Eye (tissue), 1 donor: ENCODE data around the gene WIPF2.
"Not testable (repeated sequence)": the region's sequence is repeated elsewhere in the genome, so short reads cannot be mapped to it uniquely, and the experiment has no call there.

Source experiments
- DNase-seq: peaks from one replicate; pipeline ENCODE4 v3.0.0-alpha.2; 2015

WIPF2 gene

GRCh38 chr17:40299159-40299757 lies 80.2 kb downstream of the WIPF2 start:
- DNase-seq, result not testable (repeated sequence)

DNA sequence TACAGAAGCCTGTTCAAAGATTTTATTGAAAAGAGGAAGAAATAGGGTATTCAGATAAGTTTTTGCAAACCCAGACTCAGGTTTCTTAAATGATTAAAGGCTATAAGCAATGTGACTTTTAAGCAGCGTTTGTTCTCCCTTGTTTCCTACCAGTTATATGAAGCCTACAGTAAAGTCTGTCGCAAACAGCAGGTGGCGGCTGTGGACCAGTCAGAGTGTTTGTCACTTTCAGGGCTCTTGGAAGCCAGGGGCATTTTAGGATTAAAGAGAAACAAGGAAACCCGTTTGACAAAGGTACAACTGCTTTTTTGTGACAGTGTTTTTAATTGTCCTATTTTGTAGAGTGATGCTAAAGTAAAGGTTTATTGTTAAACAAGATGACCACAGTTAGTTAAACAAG lies 82.2 kb downstream of the WIPF2 start:
- peak; percentile 39 for DNase-seq

DNA sequence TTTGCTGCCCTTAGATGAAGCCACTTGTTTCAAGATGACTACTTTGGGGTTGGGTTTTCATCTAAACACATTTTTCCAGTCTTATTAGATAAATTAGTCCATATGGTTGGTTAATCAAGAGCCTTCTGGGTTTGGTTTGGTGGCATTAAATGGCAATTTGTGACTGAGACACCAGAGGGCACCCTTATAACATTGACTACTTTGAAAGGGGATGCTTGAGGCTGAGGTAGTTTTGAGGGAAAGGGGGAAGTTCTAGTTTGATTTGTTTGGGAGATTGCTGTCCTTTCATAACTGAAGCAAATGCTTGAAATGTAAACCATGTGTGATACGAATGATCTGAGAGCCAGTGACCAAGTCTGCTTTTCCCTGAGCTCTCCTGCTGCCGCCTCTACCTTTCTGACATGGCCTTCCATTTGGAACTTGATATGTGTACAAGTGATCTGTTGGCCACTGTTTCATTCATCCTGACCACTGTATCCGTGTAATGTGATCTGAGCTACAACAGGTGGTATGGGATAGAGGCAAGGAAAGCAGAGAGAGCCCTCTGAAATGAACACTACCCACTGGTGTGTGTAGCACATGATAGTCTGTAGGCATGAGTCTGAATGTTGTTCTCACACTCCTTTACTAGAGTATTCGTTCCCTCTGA lies 84.0 kb downstream of the WIPF2 start:
- DNase-seq, result peak; percentile 91

GRCh38 chr17:40303708-40304551 lies 84.8 kb downstream of the WIPF2 start:
- DNase-seq, result peak; percentile 77

DNA sequence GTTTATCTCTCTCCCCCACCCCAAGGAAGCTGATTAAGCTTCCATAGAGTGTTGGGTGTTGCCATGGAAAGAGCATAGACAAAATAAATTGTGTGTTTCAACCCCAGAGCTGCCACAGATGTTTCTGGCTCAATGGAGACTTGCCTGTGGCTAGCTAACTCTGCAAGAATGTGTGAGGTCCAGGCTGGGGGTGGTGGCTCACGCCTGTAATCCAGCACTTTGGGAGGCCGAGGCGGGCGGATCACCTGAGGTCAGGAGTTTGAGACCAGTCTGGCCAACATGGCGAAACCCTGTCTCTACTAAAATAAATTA lies 85.4 kb downstream of the WIPF2 start:
- DNase-seq, result peak; percentile 65

GRCh38 chr17:40304866-40305265 lies 85.8 kb downstream of the WIPF2 start:
- DNase-seq, result not testable (repeated sequence)

DNA sequence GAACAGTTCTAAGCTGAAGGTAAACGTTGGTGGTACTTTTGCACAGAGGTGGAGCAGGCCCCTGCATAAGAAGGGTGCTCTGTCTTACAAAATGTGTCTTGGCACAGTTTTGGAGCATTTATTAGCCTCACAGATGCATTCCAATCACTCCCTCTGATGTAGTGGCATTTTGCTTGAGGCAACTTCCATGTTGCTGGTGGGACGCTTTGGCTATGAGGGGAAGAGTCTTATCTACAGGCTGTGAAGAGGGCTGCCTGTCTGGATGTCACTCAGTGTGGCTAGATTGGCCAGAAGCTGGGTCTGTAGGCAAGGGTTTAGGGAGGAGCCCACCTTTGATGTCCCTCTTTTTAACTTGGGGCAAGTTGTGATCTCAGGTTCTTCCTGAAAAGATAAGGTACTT lies 87.3 kb downstream of the WIPF2 start:
- no peak for DNase-seq

DNA sequence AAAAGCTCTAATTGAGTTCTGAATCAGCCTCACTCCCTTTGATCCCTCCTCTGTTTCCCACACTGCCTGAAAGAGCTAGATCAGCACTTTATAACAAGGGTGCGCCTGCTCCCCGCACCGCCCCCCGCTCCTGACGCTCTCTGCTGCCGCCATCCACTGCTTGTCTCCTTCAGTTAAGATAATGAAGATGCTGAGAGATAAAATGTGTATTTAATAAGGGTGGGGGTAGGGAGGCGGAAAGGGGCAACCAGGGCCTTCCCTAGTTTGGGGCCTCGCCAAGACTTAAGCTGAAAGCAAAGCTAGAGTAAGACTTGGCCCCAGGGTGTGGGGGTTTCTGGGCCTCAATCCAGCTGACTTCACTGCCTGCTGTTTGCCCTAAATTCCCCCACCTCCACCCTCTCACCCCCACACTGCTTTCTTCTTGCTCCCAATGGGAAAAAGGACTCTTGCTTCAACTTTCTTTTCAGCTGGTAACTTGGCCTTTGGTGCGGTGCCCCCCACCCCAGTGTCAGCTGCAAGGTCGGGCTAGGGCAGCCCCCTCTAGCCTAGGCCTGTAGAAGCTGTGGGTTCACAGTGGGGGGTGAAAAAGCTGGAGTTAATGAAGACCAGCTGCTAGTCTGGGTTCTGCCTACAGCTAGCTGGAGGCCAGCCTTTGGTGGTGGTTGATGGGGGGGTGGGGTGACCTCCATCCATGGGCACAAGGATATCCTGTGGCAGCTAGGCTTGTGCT lies 88.1 kb downstream of the WIPF2 start:
- DNase-seq, result peak; percentile 96

DNA sequence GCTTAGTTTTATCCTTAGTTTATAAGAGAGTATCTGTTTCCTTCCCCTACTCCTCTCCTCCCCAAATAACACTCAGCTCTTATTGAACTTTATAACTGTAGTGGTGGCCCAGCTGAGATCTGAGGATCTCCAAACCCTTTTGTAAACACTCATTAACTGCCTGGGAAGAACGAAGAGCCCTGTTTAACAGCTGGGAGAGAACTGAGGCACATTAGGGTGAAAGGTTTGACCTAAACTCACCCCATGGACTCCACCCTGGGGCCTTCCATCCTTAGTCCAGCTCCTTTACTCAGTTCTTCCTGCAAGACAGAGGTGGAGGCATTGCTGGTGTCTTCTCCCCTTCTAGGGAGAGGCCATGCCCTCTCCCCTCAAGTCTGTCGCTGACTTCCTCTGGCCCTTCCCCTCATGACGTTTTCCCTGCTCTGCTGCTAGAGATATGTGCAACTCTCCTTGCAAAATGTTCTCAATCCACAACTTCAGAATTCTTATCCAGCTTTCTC lies 88.7 kb downstream of the WIPF2 start:
- no peak for DNase-seq

- peak; percentile 91 for DNase-seq
Observed at GRCh38 chr17:40309031-40309948, 90.2 kb downstream of the WIPF2 start, which contains the start of gene RARA. TSS of gene RARA (plus strand) at chr17:40309180. CDS start at chr17:40331219, 22,039 bp downstream.

GRCh38 chr17:40309949-40310510 lies 90.9 kb downstream of the WIPF2 start:
- peak; percentile 57 for DNase-seq

- peak; percentile 97 for DNase-seq
Observed at GRCh38 chr17:40310882-40311391, 91.8 kb downstream of the WIPF2 start.

DNA sequence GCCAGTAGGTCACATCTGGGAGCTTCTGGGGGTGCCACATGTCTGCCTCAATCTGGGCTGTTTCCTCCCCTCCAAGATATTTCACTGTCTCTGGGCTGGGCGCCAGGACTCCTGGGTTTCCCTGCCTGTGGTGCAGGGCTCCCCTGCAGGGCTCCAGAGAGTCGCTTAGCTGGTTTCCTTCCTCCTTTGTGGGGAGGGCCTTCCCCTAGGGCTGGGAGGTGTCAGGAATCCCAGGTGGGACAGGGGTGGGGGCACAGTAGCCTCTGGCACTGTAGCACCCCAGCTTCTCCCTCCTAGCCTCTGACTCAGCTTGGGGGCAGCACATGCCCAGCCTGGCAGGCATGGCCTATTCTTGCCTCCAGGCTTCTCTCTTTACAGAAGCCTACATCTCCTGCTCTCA lies 92.5 kb downstream of the WIPF2 start:
- no peak for DNase-seq

GRCh38 chr17:40312131-40312731 lies 93.1 kb downstream of the WIPF2 start:
- DNase-seq, result no peak

- no peak for DNase-seq
Observed at GRCh38 chr17:40312893-40313667, 94.0 kb downstream of the WIPF2 start.

DNA sequence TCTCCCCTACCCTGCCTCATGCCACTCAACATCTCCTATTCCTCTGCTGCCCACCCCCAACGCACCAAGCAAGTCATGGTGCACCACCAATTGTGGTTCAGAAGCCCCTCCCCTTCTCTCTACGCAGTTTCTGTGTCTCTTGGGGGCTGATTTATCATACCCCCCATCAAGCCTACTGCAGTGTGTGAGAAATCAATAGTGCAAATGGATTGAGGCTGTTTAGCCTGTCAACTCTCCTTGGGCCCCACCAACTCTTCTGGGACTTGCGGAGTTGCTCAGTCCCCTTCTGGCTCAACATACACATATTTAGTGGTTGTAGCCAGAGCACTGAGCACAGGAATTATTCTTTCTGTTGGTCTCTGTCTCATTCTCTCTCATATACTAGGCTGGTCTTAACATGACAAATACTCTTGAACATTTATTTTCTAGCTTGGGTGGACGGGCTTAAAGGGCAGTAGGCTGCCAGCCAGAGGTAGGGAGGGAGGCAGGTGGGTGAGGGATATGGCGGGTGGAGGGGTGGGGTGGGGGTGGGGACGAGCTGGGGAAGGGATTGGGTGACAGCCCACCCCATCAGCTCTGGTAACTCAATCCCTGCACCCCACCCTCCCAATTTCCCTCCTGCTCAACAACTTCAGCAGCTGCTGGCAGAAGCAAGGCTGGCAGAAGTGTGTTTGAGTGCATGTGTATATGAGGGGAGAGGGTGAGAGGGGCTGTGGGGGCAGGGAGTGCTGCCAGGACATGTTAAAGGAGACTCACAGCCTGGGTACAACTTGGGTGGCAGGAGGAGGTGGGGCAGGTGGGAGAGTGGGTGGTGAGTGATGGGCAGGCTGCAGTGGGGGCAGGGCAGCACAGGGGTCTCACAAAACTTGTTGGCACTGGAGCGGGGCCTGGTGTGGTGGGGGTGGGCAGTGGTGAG lies 94.8 kb downstream of the WIPF2 start:
- peak; percentile 67 for DNase-seq

- DNase-seq, result peak; percentile 44
Observed at GRCh38 chr17:40314584-40314956, 95.5 kb downstream of the WIPF2 start.

DNA sequence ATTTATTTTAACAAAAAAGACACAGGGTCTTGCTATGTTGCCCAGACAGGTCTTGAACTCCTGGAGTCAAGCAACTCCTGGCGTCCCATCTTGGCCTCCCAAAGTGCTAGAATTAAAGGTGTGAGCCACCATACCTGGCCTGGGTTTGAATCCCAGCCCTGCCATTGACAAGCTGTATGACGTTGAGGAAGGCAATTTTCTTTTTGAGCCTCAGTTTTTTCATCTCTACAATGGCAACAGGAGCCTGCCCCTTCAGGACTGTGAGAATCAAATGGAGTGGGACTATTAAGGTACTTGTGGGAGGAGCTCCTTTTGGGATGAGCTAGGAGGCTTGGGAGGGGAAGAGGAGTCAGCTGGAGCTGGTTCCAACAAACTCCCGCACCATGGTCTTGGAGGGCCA lies 96.1 kb downstream of the WIPF2 start:
- no peak for DNase-seq
